Measurements from ENCODE around the gene SAGE1.

- TF ChIP-seq TAF1 (IDR thresholded peaks at IDR 0.05; ENCODE audit: low read depth) (no peak), CREB1 (IDR thresholded peaks at IDR 0.05; ENCODE audit: low read depth) (no peak), ZBTB7A (IDR thresholded peaks at IDR 0.05; ENCODE audit: low read depth) (no peak), MAX (IDR thresholded peaks at IDR 0.05) (no peak), RAD21 (IDR thresholded peaks at IDR 0.05; ENCODE audit: low read depth) (no peak), EGR1 (IDR thresholded peaks at IDR 0.05) (no peak), NFIC (IDR thresholded peaks at IDR 0.05) (no peak), TCF12 (IDR thresholded peaks at IDR 0.05; ENCODE audit: low read depth) (no peak), REST (IDR thresholded peaks at IDR 0.05; ENCODE audit: low read depth) (no peak), CEBPB (IDR thresholded peaks at IDR 0.05) (no peak), EP300 (IDR thresholded peaks at IDR 0.05; ENCODE audit: borderline replicate concordance) (no peak), TEAD4 (IDR thresholded peaks at IDR 0.05) (no peak), YY1 (IDR thresholded peaks at IDR 0.05; ENCODE audit: low read depth) (no peak), FOXM1 (IDR thresholded peaks at IDR 0.05; ENCODE audit: borderline replicate concordance, low read depth) (no peak)
Measured at GRCh38 chrX:135927897-135928296, 34.4 kb downstream of the SAGE1 start.
